Endothelial cell of umbilical vein (primary cell): ENCODE results near the gene R3HCC1L. TPM values are rescaled to one million over a fixed set of nuclear protein-coding genes. Genes with fewer than 3 reads are reported as not detected.

Source experiments
- BruUV-seq: library from RNA; stranded (reverse); fragments of 400-500 nt; replicated peaks from 2 replicates; lab custom pipeline; 2021; lab: Mats Ljungman, UMichigan
- CTCF ChIA-PET: fragments of 300-600, 350-600 bp; sonication (Branson Sonifier 250); formaldehyde crosslinking; loops from one replicate; lab custom pipeline; 2021; ENCODE audit warnings: antibody characterized with exemption, inconsistent platforms; lab: Charles Lee
- POLR2A ChIA-PET: fragments of 300-600, 350-600 bp; sonication (Branson Sonifier 250); formaldehyde crosslinking; loops from one replicate; lab custom pipeline; 2021; ENCODE audit warnings: antibody characterized with exemption, inconsistent platforms; lab: Charles Lee
- DNase-seq: peaks from one replicate; pipeline ENCODE4 v3.0.0-alpha.2; 2011; ENCODE audit warnings: low read depth, low spot score
- FAIRE-seq: peaks from 2 replicates; lab custom pipeline; 2011; peaks lifted over from hg19 to GRCh38; lab: Jason Lieb, UNC
- H2AFZ ChIP-seq: 2 replicates; pipeline ENCODE4 v1.6.0; 2012; ENCODE audit warnings: low read depth, low read length, control low read depth, inconsistent platforms
- H3K27ac ChIP-seq: 2 replicates; pipeline ENCODE4 v1.5.1; 2011; ENCODE audit warnings: low read depth, mild to moderate bottlenecking, control low read depth, low read length, moderate library complexity; ENCODE audit not compliant: insufficient read depth
- H3K27me3 ChIP-seq, 2 experiments: 2 replicates each; pipeline versions ENCODE4 v1.6.0 to v1.6.1; 2011; ENCODE audit warnings: low read length in 2 of 2, mixed read lengths in 1 of 2; ENCODE audit not compliant: control insufficient read depth in 2 of 2, insufficient read depth in 2 of 2
- H3K36me3 ChIP-seq, 2 experiments: 2 replicates in 1 of 2; 3 replicates in 1 of 2; pipeline ENCODE4 v1.5.1; 2011; ENCODE audit warnings: low read length in 2 of 2, mild to moderate bottlenecking in 1 of 2, moderate library complexity in 1 of 2; ENCODE audit not compliant: control insufficient read depth in 2 of 2, insufficient read depth in 2 of 2; ENCODE audit errors: extremely low read depth in 1 of 2
- H3K4me1 ChIP-seq: 3 replicates; pipeline ENCODE4 v1.5.1; 2011; ENCODE audit warnings: mild to moderate bottlenecking, low read length; ENCODE audit not compliant: control insufficient read depth, insufficient read depth; ENCODE audit errors: extremely low read depth
- H3K4me2 ChIP-seq: 2 replicates; pipeline ENCODE4 v1.6.1; 2011; ENCODE audit warnings: low read length, control low read depth, mixed read lengths; ENCODE audit not compliant: insufficient read depth
- H3K4me3 ChIP-seq, 3 experiments: fragments of 200-600 bp in 1 of 3; sonication (generic), shearing (Covaris generic) in 1 of 3; replicated peaks in 1 of 3; 2 replicates each; pipeline ENCODE4 v1.5.1; 2011 to 2016; ENCODE audit warnings: control low read depth in 3 of 3, low read length in 3 of 3, mild to moderate bottlenecking in 2 of 3, inconsistent platforms in 1 of 3, low read depth in 1 of 3, moderate library complexity in 1 of 3; ENCODE audit not compliant: insufficient read depth in 1 of 3
- H3K79me2 ChIP-seq: 2 replicates; pipeline ENCODE4 v1.6.0; 2012; ENCODE audit warnings: low read length, inconsistent platforms; ENCODE audit not compliant: control insufficient read depth, insufficient read depth
- H3K9ac ChIP-seq: replicated peaks from 2 replicates; pipeline ENCODE3; 2011; ENCODE audit warnings: low read length, control low read depth; ENCODE audit not compliant: insufficient read depth; ENCODE audit errors: extremely low read depth
- H3K9me1 ChIP-seq: replicated peaks from 3 replicates; pipeline ENCODE4 v1.6.0; 2011; ENCODE audit warnings: mild to moderate bottlenecking, low read length; ENCODE audit not compliant: control insufficient read depth, insufficient read depth; ENCODE audit errors: extremely low read depth
- H3K9me3 ChIP-seq: replicated peaks from 2 replicates; pipeline ENCODE4 v1.5.1; 2012; ENCODE audit warnings: low read length, inconsistent platforms; ENCODE audit not compliant: control insufficient read depth, insufficient read depth
- H4K20me1 ChIP-seq: replicated peaks from 2 replicates; pipeline ENCODE3; 2011; ENCODE audit warnings: mild to moderate bottlenecking, low read length; ENCODE audit not compliant: control insufficient read depth, insufficient read depth; ENCODE audit errors: extremely low read depth
- CTCF ChIP-seq, 2 donors: IDR thresholded peaks; 1 replicate in 1 of 2; 2 replicates in 1 of 2; pipeline ENCODE4 v1.5.1; 2011; ENCODE audit warnings: low read length in 2 of 2, mild to moderate bottlenecking in 2 of 2, moderate library complexity in 2 of 2, control low read depth in 1 of 2, inconsistent platforms in 1 of 2, low read depth in 1 of 2; ENCODE audit not compliant: insufficient read depth in 1 of 2; ENCODE audit errors: extremely low read depth in 1 of 2
- EZH2 ChIP-seq: IDR thresholded peaks from 2 replicates; pipeline ENCODE4 v1.6.1; 2012; ENCODE audit warnings: borderline replicate concordance, low read depth, mild to moderate bottlenecking, moderate library complexity, low read length, inconsistent platforms; ENCODE audit not compliant: severe bottlenecking
- FOS ChIP-seq: IDR thresholded peaks from 2 replicates; pipeline ENCODE4 v1.6.1; 2011; ENCODE audit warnings: mild to moderate bottlenecking, low read length, moderate library complexity, borderline replicate concordance; ENCODE audit not compliant: insufficient read depth
- GATA2 ChIP-seq: IDR thresholded peaks from 2 replicates; pipeline ENCODE4 v1.7.0; 2011; ENCODE audit warnings: low read depth, mild to moderate bottlenecking, moderate library complexity, mixed read lengths, low read length; ENCODE audit not compliant: insufficient read length, insufficient read depth
- JUN ChIP-seq: IDR thresholded peaks from 2 replicates; pipeline ENCODE4 v1.6.1; 2011; ENCODE audit warnings: borderline replicate concordance, low read depth; ENCODE audit not compliant: insufficient read length, insufficient read depth
- MAX ChIP-seq: IDR thresholded peaks from 2 replicates; pipeline ENCODE4 v1.6.1; 2011; ENCODE audit not compliant: insufficient read depth, insufficient read length
- MYC ChIP-seq: IDR thresholded peaks from one replicate; pipeline ENCODE4 v1.6.1; 2011; ENCODE audit warnings: mild to moderate bottlenecking, low read depth, low read length
- POLR2A ChIP-seq: IDR thresholded peaks from 2 replicates; pipeline ENCODE4 v1.6.1; 2012; ENCODE audit warnings: low read depth, mild to moderate bottlenecking, control low read depth, low read length
- POLR2AphosphoS5 ChIP-seq: IDR thresholded peaks from 2 replicates; pipeline ENCODE4 v1.6.1; 2012; ENCODE audit warnings: low read depth, mild to moderate bottlenecking, control low read depth, low read length, moderate library complexity; ENCODE audit not compliant: insufficient read depth
- dilution Hi-C: fragments of 300-500 bp; cut with MboI; formaldehyde crosslinking; loops from one replicate; pipeline ENCODE4 v1.15.0; 2019; ENCODE audit warnings: low sequenced_read_pairs; ENCODE audit not compliant: extremely low pct_ligation_motif_present
- intact Hi-C: fragments of 100-400 bp; cut with micrococcal nuclease; formaldehyde crosslinking; loops from one replicate; pipeline ENCODE4 v1.10.0; 2022
- polyA plus RNA-seq, 4 experiments: library from polyadenylated mRNA; depleted of rRNA in 3 of 4; stranded (reverse) in 3 of 4; unstranded in 1 of 4; fragments of >200 nt; gene quantifications; 2 replicates each; pipeline versions ENCODE4 v1.2.1 to v1.2.3, GENCODE V29; 2011 to 2012; ENCODE audit warnings: missing spikeins in 1 of 4
- total RNA-seq: library from RNA; stranded (reverse); gene quantifications from 2 replicates; pipeline ENCODE4 v1.2.3, GENCODE V29; 2021

Gene R3HCC1L
- total and polyA plus RNA-seq, 2 donors (not counting 3 experiments of a cell fraction or from before 2014, with no cell fraction given): 6.3 to 12.4 TPM

- POLR2A ChIA-PET: no interaction called here
- no peak for DNase-seq
- intact Hi-C loops: no loop called here
Measured at GRCh38 chr10:98265403-98266378, 131.2 kb downstream of the R3HCC1L start.

More at GRCh38 chr10:98265403-98266378, 131.2 kb downstream of the R3HCC1L start:
- no peak overlapping the region for H3K4me3 ChIP-seq
- no peaks in the 10 kb centered on the region for H3K79me2 ChIP-seq
- no peak for FAIRE-seq
- H3K36me3 ChIP-seq: no peaks in the 10 kb centered on the region
- BruUV-seq: no TSS peak
- CTCF ChIA-PET: interaction anchor here (1.0 to 6.3 kb wide), 3 partner anchors 23 to 981 kb away, joined by 3 to 73 read pairs (median 6); no protein-coding TSS in a partner anchor
- no peaks in the 10 kb centered on the region for H4K20me1 ChIP-seq
- dilution Hi-C loops: no loop called here
- no peaks in the 10 kb centered on the region for H3K9me1 ChIP-seq
- no peak overlapping the region for H3K27ac ChIP-seq
- no peak overlapping the region for H3K9ac ChIP-seq
- H3K4me1 ChIP-seq: peaks cover 17% of the 10 kb centered on the region
- no peaks in the 10 kb centered on the region for H3K27me3 ChIP-seq
- no peak overlapping the region for H2AFZ ChIP-seq
- H3K4me2 ChIP-seq: no peak overlapping the region
- TF ChIP-seq POLR2A (no peak), POLR2AphosphoS5 (no peak), CTCF (IDR thresholded peaks at IDR 0.05; ENCODE audit: extremely low read depth in 1 of 2, insufficient read depth in 1 of 2, low read depth in 1 of 2, low read length in 2 of 2) (no peak), MYC (no peak), JUN (no peak), GATA2 (no peak), FOS (no peak), EZH2 (no peak), MAX (no peak)
- H3K9me3 ChIP-seq: no peaks in the 10 kb centered on the region
